GM10847 (cell line): ENCODE data around the gene RELN.

Experiments used
- POLR2A ChIP-seq: IDR thresholded peaks from 2 replicates; pipeline ENCODE4 v1.6.1; 2011; ENCODE audit not compliant: insufficient read length; ENCODE audit errors: extremely low read depth

RELN gene

GRCh38 chr7:103856929-103857328 is 132.5 kb downstream of the RELN start:
- no peak for TF ChIP-seq POLR2A

- TF ChIP-seq POLR2A: no peak
Observed at GRCh38 chr7:103855671-103856070, 133.8 kb downstream of the RELN start.

GRCh38 chr7:103854611-103855010 is 134.8 kb downstream of the RELN start:
- TF ChIP-seq POLR2A: no peak

DNA sequence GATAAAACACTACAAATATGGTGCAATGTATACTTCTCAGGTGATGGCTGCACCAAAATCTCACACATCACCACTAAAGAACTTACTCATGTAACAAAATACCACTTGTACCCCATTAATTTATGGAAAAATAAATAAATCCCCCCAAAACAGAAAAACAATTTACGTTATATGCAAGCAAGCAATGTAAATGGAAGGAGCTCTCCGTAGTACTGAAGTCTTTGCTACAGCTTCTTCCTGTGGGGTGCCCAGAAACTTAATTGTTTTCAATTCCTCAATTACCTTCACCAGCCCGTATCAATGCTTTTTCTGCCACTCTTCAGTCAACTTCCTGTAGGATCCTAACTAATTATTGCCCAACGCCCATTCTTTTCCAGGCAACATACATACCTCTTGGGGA is 138.1 kb downstream of the RELN start:
- no peak for TF ChIP-seq POLR2A

DNA sequence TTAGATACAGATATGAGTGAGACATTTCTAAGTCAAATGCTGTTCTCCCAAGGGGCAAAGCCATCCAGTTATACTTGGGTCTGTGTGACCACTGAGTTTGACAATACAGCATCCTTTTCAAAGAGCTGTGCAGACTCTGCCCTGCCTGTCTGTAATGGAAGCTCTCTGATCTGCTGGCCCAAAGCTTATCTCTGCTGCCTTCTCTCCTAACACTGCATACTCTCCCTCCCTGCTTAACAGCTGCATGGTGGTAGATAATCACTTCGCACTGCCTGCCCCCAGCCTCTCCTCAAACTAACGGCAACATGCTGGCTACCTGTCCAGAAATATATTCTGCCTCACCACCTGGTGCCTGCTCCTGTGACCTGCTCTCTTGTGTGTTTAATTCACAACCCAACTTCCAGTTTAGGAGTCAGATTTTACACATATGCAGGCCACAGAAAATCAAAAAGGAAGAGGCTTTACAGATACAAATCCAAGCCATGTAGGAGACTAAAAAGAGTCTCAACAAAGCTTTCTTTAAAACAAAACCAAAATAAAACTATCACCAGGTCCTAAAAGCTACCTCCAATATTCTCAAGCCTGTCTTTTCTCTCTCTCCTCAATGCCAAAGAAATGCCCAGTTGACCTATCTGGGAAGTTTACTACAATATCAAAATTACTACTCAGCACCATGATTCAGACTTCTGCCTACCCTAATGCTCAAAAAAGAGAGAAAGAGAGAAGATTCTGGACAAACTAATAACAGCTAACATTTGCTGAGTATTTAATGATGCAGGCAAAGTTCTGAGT is 145.6 kb downstream of the RELN start:
- no peak for TF ChIP-seq POLR2A

DNA sequence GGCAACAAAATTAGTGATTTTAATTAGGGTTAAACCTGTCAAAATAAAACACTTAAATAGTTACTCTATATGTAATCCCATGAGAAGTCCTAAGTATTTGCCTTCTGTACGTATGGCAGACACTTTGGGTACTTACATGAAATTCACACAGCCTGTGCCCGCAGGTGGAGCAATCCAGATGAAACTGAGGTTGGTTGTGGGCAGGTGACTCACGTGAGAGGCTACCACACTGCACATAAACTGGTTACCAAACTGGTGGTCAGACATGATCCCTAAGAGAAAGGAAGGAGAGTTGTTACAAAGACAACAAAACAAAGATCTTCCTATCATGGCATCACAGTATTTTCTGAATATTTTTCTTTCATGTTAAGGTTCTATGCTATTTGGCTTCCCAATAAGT is 156.1 kb downstream of the RELN start:
- no peak for TF ChIP-seq POLR2A

GRCh38 chr7:103832438-103832837 is 157.0 kb downstream of the RELN start:
- no peak for TF ChIP-seq POLR2A

DNA sequence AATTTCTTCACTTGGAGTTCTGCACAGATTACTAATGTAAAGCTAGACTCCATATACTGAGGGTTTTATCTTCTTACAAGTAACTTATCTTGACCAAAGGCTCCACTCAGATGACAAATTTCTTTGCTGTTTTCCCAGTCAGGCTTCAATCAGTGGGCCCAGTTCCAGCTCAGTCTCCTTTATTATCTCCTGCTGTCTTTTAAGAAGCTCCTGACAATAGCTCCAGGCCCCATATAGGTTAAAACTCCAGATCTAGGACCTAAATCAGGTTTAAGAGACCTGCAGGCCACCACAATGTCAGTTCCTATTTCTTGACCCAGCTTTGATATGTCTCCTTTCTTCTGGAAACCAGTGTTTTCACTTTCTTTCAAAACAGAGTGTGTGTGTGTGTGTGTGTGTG is 165.2 kb downstream of the RELN start:
- no peak for TF ChIP-seq POLR2A

DNA sequence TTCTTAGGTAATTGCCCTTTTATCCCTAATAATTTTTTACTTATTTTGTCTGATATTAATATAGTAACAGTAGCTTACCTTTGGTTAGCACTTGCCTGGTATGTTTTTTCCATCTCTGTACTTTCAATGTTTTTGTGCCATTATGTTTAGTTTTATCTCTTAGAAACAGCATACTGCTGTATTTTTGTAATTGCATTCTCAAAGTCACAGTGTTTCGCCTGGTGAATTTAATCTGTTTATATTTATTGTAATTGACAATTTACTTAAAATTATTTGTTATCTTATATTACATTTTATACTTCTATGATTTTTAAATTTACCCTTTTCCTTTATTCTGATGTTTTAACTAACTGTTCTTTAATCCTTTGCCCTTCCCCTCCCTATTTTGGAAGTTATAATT is 166.4 kb downstream of the RELN start:
- TF ChIP-seq POLR2A: no peak

DNA sequence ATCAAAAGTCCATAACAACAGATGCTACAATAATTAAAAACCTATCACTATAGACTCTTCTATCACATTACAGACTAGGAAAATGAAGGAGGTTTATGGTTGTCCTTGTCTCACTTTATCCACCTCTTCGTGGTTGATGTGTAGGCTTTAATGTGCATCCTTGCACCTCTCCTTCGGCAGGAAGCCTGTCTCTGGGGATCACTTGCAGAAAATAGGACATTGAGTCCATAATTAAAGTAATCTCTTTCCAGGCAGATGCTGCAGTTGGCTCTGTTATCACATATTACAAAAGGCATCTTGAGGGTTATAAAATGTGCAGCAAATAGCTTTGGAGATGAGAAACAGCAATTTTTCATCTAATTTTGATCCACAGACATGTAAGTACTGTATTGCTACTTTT is 168.4 kb downstream of the RELN start:
- TF ChIP-seq POLR2A: no peak

DNA sequence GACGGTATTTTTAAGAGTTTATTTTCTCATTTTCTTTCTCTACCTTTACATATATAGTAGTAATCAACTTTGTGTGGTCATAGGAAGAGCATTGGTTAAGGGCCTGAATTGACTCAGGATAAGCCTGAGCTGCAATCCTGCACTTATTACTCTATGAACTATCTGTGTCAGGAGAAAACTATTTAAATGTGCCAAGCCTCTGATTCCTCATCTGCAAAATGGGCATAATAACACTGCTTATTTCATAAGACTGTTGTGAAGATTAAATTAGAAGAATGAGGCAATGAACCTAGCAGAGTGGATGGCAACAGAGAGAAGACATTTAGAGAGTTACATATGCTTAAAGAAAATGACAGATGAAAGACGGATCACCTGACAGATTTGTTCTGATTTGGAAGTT is 175.5 kb downstream of the RELN start:
- TF ChIP-seq POLR2A: no peak

- no peak for TF ChIP-seq POLR2A
Observed at GRCh38 chr7:103811997-103812396, 177.5 kb downstream of the RELN start.

DNA sequence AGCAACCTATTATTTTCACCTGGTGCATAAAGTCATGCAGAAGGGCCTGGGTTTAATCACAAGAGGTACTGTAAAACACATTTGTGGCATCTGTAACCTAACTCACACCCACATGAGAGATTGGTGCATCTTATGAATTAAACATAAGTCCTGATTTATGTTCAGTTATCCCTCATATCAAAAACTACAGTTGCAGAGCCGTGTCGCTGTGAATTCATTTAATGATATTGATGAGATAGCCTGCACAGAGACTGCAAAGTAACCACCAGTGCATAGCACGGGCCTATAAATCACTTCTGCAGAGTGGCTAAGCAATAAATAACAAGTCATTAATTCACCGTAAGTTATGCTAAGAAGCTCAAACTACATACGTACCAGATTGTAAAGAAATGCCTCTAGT is 178.2 kb downstream of the RELN start:
- no peak for TF ChIP-seq POLR2A

- TF ChIP-seq POLR2A: no peak
Observed at GRCh38 chr7:103810112-103810744, 179.2 kb downstream of the RELN start.

DNA sequence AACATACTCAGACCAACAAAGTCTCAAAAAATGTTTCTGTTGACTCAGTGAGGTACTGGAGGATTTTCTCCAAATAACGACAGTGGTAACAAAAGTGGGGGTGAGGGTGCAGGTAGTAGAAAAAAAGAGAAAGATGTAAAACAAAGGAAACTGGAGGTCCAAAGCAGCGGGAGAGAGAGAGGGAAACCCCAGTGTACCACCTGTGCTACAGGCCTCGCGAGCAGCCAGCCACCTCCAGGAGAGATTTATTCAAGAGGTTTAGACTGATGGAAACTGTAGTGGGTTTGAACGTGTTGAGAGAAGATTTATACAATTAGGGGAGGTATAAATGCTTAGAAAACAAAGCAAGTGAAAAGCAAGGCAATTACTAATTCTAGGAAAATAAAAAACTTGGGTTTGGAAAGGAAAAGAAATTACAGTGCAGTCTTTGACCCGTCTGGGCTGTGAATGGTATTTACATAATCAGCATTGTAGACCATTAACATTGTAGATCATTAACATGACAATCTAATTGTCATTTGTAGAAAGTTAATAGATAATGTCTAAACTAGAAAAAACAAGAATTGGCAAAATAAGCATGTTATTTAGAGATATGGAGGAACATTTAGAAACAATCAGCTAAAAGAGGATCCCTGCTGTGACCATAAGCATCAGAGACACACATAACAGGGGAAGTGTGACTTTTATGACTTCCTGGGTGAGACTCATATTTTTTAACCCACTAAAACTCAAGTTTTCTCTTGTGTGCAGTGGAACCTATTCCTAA is 180.0 kb downstream of the RELN start:
- no peak for TF ChIP-seq POLR2A

DNA sequence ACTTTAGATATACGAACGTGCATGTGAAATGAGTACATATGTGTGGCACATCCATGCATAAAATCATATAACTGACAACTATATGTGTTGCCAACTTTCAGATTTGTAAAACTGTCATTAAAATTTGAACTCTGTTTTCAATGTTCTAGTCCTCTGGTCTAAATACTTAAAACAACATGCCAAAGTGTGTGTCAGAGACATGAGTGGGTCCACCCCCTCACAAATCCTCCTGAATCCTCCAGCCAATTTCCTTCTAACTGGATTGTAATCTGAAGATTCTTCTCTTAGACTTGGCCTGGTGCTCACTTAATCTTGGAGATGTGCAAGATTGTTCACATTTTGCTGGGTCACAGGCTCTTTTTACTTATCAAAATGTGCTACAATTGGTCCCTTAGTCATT is 184.1 kb downstream of the RELN start:
- TF ChIP-seq POLR2A: no peak
